Effector memory CD8-positive, alpha-beta T cell (primary cell): ENCODE results near the gene NOP9.
A peak's percentile ranks its signal among the peaks of the same experiment; 100 is the strongest.

Source experiments
- ATAC-seq: fragments of 150-1000 bp; cut with Tn5 transposase; replicated peaks from 2 replicates; pipeline ENCODE4 v1.10.0; 2021; ENCODE audit warnings: mild to moderate bottlenecking, moderate library complexity
- DNase-seq, 3 experiments: peaks; one replicate each; pipeline ENCODE4 v3.0.0; 2021
- H3K27ac Mint-ChIP-seq, 2 donors: one replicate each; pipeline ENCODE4 v1.8.0; 2022; ENCODE audit warnings: mild to moderate bottlenecking in 2 of 2, mixed read lengths in 2 of 2, moderate library complexity in 2 of 2
- H3K27me3 Mint-ChIP-seq, 2 donors: one replicate each; pipeline ENCODE4 v1.8.0; 2022; ENCODE audit warnings: mixed read lengths in 2 of 2
- H3K36me3 Mint-ChIP-seq: one replicate; pipeline ENCODE4 v1.8.0; 2022; ENCODE audit warnings: mild to moderate bottlenecking, moderate library complexity, mixed read lengths; ENCODE audit not compliant: insufficient read depth
- H3K4me1 Mint-ChIP-seq, 2 donors: one replicate each; pipeline ENCODE4 v1.8.0; 2022; ENCODE audit warnings: low read depth in 2 of 2, mixed read lengths in 2 of 2
- H3K4me3 Mint-ChIP-seq, 2 donors: one replicate each; pipeline ENCODE4 v1.8.0; 2022; ENCODE audit warnings: mild to moderate bottlenecking in 2 of 2, mixed read lengths in 2 of 2, moderate library complexity in 2 of 2
- H3K9me3 Mint-ChIP-seq, 2 donors: one replicate each; pipeline ENCODE4 v1.8.0; 2022; ENCODE audit warnings: mixed read lengths in 2 of 2

The NOP9 gene

GRCh38 chr14:24269910-24270536, 29.6 kb upstream of the NOP9 start:
- Mint-ChIP-seq H3K4me1 (peaks cover 24 to 34% of the 10 kb centered on the region in 2 donors), H3K27ac (peak overlapping the region in 1 of 2 donors; percentile 94)

DNA sequence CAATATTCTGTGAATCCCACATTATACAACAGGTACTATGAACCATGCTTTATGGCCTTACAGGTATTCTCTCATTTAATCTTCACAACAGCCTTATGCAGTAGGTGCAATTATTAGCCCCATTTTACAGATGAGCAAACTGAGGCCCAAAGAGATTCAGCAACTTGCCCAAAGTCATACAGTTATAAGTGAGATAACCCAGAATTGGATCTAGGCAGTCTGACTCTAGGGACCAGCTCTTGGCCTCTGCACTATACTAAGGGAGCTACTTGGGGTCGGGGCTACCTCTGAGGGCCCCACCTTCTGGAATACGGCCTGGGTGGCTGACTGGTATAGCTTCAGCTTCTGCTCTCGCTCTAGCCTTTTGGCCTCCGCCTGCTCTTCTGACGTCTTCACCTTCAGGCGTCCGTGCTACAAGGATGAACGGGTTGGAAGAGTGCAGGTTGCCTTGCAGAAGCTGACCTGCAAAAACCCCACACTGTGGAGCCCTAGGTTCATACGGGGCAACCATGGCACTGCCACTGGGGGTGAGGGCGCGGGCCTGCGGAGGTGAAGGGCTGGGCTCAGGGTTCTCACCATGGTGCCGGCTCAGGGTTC, 29.0 kb upstream of the NOP9 start:
- no peak for DNase-seq
- peak overlapping the region; percentile 80 to 94 for H3K27ac Mint-ChIP-seq
- H3K4me3 Mint-ChIP-seq, result peak overlapping the region; percentile 83 to 93
- peak; percentile 2 for ATAC-seq
- no peaks in the 10 kb centered on the region for H3K27me3 Mint-ChIP-seq
- H3K9me3 Mint-ChIP-seq, result no peaks in the 10 kb centered on the region
- peaks cover 34% of the 10 kb centered on the region for H3K36me3 Mint-ChIP-seq
- H3K4me1 Mint-ChIP-seq, result peaks cover 24 to 34% of the 10 kb centered on the region in 2 donors

More at GRCh38 chr14:24269910-24270536, 29.6 kb upstream of the NOP9 start:
- no peak for DNase-seq
- Mint-ChIP-seq H3K9me3 (no peaks in the 10 kb centered on the region), H3K4me3 (peak overlapping the region; percentile 83 to 93), H3K27me3 (no peaks in the 10 kb centered on the region), H3K36me3 (peaks cover 34% of the 10 kb centered on the region)
- ATAC-seq, result no peak

DNA sequence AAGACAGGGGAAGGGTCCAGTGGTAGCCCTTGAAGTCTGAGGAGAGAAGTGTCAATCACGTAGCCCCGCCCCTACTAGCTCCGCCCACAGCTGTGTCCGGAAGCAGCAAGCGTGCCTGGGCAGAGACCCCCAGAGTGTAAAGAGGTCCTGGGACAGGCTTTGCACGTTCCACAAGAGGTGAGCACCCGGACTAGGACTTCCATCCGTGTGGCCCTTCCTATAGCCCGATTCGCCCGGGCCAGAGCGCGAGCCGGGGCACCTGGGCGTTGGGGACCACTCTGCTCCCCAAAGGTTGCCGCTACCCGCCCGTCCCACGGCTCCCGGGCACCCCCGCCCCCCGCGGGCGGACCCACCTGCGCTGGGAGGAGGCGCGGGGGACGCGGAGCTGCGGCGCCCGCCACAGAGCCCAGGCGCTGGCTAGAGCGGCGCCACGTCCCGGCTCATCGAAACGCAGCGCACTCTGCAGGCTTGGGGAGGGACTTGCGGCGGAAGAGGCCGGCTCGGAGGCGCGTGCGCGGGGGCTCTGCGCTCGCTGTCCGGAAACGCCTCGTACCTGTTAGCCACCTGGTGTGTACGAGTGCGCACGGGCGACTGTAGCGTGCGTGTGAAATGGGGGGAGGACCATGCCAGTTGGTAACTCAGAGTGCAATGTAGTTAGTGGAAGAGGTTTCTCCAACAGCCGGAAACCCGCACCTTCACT, 28.4 kb upstream of the NOP9 start, which contains the start of gene RABGGTA:
RABGGTA (minus strand) TSS at position 464 of the 700 bp plus-strand sequence. CDS start 482 bp downstream, outside the sequence.
- ATAC-seq (peak; percentile 87), DNase-seq (peak; percentile 91 to 92 (median 92))
- peaks cover 24 to 34% of the 10 kb centered on the region in 2 donors for H3K4me1 Mint-ChIP-seq
- no peaks in the 10 kb centered on the region for H3K27me3 Mint-ChIP-seq
- H3K9me3 Mint-ChIP-seq, result no peaks in the 10 kb centered on the region
- H3K27ac Mint-ChIP-seq, result peak within 1 kb of the TSS; percentile 80 to 94
- peaks cover 31% of the 10 kb centered on the region for H3K36me3 Mint-ChIP-seq
- H3K4me3 Mint-ChIP-seq, result peak within 1 kb of the TSS; percentile 83 to 93

DNA sequence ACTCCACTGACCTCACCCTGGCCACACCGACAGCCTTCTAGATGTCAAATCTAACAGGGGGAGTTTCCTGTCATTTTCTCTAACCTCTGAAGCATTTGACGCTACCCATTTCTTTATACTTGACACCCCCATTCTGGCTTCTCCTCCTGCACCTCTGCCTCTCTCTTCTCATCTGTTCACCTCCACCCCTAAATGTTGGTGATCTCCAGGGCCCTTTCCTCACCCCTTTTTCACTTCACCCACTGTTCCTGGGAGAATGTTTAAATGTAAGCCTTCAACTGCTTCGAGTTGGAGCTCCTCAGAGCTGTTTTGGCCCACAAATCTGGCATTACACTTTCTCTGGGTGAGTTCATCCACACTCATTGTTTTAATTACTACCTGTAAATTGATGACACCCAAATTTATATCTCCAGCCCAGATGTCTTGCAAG, 27.8 kb upstream of the NOP9 start:
- Mint-ChIP-seq H3K4me1 (peaks cover 22 to 33% of the 10 kb centered on the region in 2 donors), H3K36me3 (peaks cover 26% of the 10 kb centered on the region), H3K27me3 (no peaks in the 10 kb centered on the region), H3K27ac (peak overlapping the region; percentile 80 to 94), H3K4me3 (peak overlapping the region; percentile 83 to 93), H3K9me3 (no peaks in the 10 kb centered on the region)
- DNase-seq (no peak), ATAC-seq (no peak)

GRCh38 chr14:24272467-24272866, 27.2 kb upstream of the NOP9 start:
- Mint-ChIP-seq H3K36me3 (peaks cover 23% of the 10 kb centered on the region), H3K27me3 (no peaks in the 10 kb centered on the region), H3K4me1 (peaks cover 17 to 27% of the 10 kb centered on the region in 2 donors), H3K27ac (peak overlapping the region; percentile 80 to 94), H3K4me3 (peak overlapping the region; percentile 83 to 93), H3K9me3 (no peaks in the 10 kb centered on the region)
- DNase-seq, result no peak
- no peak for ATAC-seq

DNA sequence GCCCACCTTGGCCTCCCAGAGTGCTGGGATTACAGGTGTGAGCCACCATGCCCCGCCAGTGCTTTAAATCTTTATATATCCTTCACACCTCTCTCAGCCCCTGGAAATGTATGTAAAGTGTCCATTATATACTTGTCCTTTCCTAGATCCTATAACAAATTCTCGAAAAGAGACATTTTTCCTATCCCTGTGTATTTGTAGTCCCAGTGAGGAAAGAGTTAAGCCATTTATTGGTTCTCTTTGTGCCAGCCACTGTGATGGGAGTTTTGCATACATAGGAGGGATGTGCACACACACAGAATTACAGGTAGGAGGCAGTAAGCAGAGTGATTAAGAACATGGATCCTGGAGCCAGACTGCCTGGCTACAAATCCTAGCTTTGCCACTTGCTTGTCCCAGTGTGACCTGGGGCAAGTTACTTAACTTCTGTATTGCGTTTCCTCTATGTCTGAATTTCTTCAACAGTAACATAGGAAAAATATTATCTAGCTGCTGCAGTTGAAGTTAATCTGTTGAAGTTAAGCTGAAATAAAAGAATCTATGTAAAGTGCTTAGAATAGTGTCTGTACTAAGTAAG, 26.1 kb upstream of the NOP9 start:
- ATAC-seq (no peak), DNase-seq (no peak)
- H3K27ac Mint-ChIP-seq, result peak overlapping the region; percentile 80 to 94
- H3K4me1 Mint-ChIP-seq, result peaks cover 21 to 27% of the 10 kb centered on the region in 2 donors
- no peak overlapping the region for H3K4me3 Mint-ChIP-seq
- no peaks in the 10 kb centered on the region for H3K9me3 Mint-ChIP-seq
- no peaks in the 10 kb centered on the region for H3K27me3 Mint-ChIP-seq
- peaks cover 18% of the 10 kb centered on the region for H3K36me3 Mint-ChIP-seq

- Mint-ChIP-seq H3K27me3 (no peaks in the 10 kb centered on the region), H3K9me3 (no peaks in the 10 kb centered on the region), H3K4me1 (peaks cover 25 to 27% of the 10 kb centered on the region in 2 donors), H3K36me3 (peaks cover 13% of the 10 kb centered on the region), H3K4me3 (no peak overlapping the region), H3K27ac (peak overlapping the region in 1 of 2 donors; percentile 53)
- DNase-seq (no peak), ATAC-seq (no peak)
Observed at GRCh38 chr14:24274101-24274543, 25.5 kb upstream of the NOP9 start.

DNA sequence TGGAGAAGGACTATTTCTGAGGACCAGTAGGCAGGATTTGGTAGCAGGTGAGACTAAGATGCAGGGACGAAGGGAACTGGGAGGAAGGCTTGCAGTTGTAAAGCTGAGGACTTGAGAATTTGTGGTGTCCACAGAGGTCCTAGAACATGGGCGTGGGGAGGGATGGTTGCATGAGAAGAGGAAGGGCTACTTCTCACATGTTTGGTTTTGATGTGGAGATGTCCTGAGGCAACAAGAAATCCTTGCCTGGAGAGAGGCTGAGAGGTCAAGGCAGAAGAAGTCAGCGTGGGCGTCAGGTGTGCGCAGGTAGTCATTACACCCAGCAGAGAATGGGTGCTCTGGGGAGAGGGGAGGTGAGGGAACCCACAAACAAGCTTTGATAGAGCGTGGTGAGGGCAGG, 22.6 kb upstream of the NOP9 start:
- Mint-ChIP-seq H3K36me3 (peaks cover 2% of the 10 kb centered on the region), H3K27me3 (no peaks in the 10 kb centered on the region), H3K27ac (peak overlapping the region in 1 of 2 donors; percentile 7), H3K9me3 (no peaks in the 10 kb centered on the region), H3K4me3 (no peak overlapping the region), H3K4me1 (peaks cover 19 to 21% of the 10 kb centered on the region in 2 donors)
- DNase-seq (no peak), ATAC-seq (no peak)

GRCh38 chr14:24277606-24278321, 21.9 kb upstream of the NOP9 start:
- no peak for ATAC-seq
- Mint-ChIP-seq H3K27me3 (no peaks in the 10 kb centered on the region), H3K4me1 (peaks cover 14 to 15% of the 10 kb centered on the region in 2 donors), H3K9me3 (no peaks in the 10 kb centered on the region), H3K36me3 (peaks cover 2% of the 10 kb centered on the region), H3K27ac (peak overlapping the region in 1 of 2 donors; percentile 27), H3K4me3 (no peak overlapping the region)
- DNase-seq, result no peak

DNA sequence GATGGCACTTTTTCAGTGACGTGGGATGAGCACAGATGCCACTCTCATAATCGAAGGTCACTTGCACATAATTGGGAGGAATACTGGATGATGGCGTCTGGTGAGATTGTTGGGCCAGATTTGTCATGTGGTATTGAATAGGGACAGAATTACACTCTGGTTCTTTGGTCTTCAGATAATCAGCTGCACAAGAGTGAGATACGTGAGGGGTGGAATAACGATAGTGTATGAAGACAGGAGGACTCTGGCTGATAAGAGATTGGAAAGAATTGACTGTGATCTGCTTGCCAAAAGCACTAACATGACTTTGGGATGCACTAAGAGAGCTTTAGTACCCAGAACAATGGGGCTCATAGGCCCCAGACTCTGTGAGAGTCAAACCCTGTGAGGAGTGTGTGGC, 21.2 kb upstream of the NOP9 start:
- Mint-ChIP-seq H3K36me3 (peaks cover 2% of the 10 kb centered on the region), H3K9me3 (no peaks in the 10 kb centered on the region), H3K27ac (peak overlapping the region in 1 of 2 donors; percentile 27), H3K4me3 (no peak overlapping the region), H3K4me1 (peaks cover 13 to 15% of the 10 kb centered on the region in 2 donors), H3K27me3 (no peaks in the 10 kb centered on the region)
- ATAC-seq (no peak), DNase-seq (no peak)

DNA sequence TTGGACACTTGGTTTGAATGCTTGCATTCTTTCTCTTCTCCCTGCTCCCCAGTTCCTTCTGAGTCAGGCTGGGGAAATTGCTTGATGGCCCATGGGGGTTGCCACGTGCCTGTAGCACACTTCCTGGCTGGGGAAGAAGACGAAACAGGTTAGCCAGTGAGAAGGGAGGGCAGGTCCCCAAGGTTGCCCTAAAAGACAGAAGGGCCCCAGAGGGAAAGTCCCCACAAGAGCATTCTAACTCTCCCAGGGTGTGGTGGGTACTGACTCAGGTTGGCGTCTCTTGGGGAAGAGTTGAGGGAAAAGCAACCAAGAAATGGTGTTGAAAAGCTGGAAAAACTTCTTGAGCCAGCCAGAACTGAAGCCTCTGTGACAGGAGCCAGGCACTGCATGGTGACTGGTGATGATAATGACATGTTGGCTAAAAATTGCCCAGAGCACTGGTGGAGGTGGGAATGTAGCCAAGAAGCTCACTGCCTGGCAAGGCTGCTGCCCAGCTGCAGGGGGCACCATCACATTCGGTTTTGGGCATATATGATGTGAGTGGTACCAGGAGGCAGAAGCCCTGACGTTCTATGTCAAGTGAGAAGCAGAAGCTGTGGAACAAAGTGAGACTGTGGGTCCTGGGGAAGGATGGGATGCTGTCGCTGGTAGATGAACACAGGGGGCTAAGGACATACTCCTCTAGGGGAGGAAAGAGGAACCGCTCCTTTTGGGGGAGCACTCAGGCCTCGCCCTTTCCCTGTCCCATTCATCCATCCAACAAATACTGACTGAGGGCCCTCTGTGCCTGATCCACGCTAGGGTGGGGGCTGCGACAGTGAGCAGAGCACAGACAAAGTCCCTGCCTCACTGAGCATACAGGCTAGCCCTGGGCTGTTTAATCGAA, 20.1 kb upstream of the NOP9 start:
- peaks cover 2% of the 10 kb centered on the region for H3K36me3 Mint-ChIP-seq
- no peaks in the 10 kb centered on the region for H3K9me3 Mint-ChIP-seq
- no peaks in the 10 kb centered on the region for H3K27me3 Mint-ChIP-seq
- ATAC-seq, result peak; percentile 91
- H3K4me3 Mint-ChIP-seq, result no peak overlapping the region
- H3K27ac Mint-ChIP-seq, result peak overlapping the region; percentile 27 to 66
- DNase-seq, result peak in 1 of 3 experiments; percentile 26
- peaks cover 13 to 15% of the 10 kb centered on the region in 2 donors for H3K4me1 Mint-ChIP-seq

GRCh38 chr14:24280797-24281460, 18.7 kb upstream of the NOP9 start:
- ATAC-seq (no peak), DNase-seq (no peak)
- peaks cover 2% of the 10 kb centered on the region for H3K36me3 Mint-ChIP-seq
- no peaks in the 10 kb centered on the region for H3K27me3 Mint-ChIP-seq
- H3K9me3 Mint-ChIP-seq, result no peaks in the 10 kb centered on the region
- H3K4me1 Mint-ChIP-seq, result peaks cover 13 to 15% of the 10 kb centered on the region in 2 donors
- no peak overlapping the region for H3K4me3 Mint-ChIP-seq
- H3K27ac Mint-ChIP-seq, result peak overlapping the region in 1 of 2 donors; percentile 90
